Embryonic facial prominence (tissue), 1 donor: ENCODE measurements around the gene MRPL14.

Experiments
- DNase-seq: peaks from one replicate; pipeline ENCODE4 v3.0.0-alpha.2; 2016; ENCODE audit errors: extremely low spot score

Gene MRPL14

DNA sequence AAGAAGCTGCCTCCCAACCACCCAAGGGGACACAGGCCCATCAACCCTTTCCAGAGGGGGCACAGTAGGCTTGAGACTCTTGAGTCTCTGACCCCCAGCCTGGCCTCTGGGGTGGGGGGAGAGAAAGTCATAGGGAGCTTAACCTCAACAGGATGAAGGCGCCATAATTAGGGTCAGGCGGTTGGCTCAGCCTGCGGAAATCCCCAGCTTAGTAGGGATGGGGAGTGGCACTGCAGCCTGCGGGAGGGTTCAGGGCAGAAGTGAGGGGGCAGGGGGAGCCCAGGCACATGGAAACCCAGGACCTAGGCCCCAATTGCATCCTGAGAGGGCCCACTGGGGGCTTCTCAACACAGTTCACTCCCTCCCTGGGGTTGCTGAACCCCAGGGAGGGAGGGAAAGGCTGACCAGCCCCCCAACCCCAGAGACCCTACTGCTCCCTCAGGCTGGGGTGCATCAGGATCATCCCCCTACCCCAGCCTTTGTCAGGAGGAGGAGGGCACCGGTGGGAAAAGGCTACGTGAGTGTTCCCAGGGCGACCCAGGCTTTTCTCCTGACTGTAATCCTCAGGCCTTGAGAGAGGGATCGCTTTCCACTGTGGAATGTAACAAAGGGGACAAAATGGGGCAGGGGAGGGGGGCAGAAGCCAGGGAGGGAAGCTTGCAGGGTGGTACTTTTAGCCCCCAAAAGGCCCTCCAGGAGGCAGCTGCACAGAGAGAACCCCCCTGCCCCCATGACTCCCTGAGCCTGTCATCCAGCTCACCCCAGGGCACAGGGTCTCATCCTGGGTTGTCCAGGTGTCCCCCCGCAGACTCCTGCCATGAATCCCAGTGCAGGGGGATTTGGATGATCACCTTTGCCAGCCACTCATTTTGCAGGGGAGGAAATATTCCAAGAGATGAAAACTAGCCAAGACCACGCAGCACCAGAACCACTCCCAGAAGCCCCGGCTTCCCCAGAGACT is 46.4 kb downstream of the MRPL14 start:
- DNase-seq = no peak

DNA sequence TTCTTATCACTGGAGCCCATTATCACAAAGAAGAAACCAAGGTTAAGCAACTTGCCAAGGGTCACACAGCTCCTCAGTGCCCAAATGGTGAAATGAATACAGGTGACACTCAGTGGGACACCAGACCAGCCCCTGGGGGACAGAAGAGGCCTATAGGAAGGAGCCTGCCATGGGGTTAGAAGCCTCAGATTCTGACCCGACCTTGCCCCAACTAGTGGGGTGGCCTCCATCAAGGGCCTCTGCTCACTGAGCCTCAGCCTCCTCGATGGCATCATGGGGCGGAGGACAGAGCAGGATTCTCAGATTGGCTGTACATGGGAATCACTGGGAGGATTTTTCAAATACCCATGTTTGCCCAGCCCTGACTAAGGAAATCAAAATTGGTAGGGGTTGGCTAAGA is 47.6 kb downstream of the MRPL14 start:
- DNase-seq = no peak

DNA sequence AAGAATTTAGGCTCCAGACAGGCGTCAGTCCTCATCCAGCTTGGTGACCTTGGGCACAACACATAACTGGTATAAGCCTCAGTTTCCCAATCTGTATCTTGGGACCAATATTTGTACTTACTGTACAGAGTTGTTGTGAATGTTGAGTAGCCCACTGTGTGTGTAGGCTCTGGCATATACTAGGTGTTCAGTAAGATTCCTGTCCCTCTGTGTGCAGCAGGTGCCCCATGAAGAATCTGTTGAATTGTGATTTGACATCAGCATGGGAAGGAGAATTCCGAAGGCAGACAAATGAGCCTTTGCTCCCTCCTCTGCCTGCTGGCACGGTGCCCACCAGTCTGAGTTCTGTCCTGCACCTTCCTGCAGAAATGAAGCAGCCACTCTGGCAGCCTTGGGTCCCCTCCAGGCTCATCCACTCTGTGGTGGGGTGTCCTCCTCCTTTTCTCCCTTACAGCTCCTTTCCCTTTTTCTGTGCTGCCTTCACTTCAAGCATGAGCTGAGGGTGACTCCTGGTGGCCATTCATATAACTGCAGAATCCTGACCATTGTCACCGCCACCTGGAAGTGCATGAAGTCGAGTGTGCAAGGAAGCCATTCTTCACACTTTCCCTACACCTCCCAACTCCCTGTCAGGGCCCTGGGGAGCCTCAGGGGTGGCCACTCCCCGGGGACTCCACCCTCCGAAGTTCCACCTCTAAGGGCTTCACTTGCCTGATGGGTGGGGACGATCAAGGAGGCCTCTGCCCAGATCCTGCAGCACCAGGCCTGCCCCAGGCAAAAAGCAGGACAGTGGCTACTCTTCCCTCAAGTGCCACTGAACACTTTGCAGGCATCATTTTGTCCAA is 48.2 kb downstream of the MRPL14 start:
- DNase-seq = peak; percentile 59

DNA sequence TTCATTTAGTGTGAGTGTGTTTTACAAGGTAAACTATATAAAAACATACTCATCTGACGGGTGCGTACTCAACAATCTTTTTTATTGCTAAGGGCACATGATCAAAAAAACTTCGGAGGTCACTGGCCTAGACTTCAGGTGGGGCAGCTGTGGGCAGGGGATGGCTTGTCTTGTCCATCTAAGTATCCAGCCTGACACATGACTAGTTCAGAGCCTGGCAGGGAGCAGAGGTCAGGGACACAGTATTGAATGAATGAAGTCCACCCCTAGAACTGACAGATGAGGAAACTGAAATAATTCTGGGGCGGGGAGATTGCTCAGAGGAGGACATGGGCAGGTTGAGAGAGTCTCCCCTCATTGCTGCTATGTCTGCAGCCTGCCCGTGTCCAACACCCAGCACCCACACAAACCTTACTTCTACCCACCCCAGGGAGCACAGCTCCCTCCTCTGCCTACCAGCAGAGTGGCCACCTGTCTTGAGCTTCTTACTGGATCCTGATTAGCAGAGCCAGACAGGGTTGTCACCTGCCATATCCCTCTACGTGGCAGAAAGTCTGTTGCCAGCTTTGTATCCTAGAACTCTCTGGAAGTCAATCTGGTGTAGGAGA is 48.9 kb downstream of the MRPL14 start:
- no peak for DNase-seq

DNA sequence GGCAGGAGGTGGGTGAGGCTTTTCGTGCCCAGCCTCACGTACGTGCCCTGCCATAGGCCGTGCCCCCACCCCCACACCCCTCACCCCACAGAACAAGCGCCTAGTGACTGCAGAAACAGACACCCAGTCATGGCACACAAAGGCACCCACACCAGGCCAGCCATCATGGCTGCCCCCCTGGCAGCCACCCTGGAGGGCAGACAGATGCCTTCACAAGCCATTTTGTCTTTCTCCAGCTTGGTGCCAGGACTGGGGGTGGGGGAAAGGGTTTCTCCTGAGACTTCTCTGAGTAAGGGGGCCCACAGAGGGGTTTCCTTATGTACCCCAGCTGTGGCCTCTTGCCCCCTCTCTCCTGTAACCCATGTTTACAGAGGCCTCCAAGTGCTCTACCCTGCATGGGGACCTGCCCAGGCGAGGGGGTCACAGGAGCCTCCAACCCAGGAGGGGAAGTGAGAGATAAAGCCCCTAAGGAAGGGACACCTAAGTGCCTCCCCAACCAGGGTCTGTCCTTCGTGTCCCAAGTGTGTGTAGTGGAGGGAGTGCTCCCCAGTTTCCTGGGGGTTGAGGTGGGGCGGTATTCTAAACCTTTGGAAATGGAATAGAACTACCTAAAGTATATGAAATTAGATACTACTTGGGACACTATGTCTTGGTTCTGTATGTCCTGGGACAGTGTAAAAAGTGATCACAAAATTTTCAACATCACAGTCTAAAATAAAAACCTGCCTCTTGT is 49.9 kb downstream of the MRPL14 start:
- no peak for DNase-seq

DNA sequence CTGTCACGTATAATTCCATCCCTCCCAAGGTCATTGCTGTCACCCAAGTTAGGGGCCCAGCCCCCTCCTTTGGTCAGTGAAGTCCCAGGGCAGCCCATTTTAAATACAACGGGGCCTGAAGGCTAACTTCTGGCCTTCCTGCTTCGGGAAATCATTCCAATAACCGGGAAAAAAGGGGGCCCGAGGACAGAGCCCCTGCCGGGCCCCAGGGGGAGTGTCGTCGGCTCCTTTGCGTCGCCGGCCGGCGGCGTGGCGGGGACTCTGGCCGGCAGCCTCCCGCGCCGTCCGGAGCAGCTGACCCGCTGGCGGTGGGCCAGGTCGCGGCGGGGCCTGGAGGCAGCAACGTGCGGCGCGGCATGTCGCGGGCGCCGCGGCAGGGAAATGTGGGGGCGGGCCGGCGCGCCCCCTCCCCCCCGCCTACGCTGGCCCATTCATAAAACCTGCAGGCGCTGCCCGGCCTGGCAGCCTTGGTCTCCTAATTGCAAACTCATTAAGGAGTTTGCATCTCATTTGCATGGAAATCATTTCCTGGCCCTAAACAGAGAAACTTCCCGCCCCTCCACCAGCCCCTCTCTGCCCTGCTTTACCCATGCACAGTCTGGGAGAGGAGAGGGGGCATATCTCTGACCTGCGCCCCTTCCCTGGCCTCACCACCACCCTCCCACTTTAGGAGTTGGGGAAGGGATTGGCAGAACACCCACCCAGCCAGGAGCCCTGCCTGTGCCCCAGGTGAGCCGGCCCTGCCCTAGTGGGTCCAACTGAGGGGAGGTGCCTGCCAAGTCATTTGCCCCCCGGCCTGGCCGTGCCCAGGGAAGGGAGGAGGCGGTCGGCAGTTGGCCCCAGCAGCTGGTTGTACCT is 50.7 kb downstream of the MRPL14 start:
- DNase-seq = no peak

DNA sequence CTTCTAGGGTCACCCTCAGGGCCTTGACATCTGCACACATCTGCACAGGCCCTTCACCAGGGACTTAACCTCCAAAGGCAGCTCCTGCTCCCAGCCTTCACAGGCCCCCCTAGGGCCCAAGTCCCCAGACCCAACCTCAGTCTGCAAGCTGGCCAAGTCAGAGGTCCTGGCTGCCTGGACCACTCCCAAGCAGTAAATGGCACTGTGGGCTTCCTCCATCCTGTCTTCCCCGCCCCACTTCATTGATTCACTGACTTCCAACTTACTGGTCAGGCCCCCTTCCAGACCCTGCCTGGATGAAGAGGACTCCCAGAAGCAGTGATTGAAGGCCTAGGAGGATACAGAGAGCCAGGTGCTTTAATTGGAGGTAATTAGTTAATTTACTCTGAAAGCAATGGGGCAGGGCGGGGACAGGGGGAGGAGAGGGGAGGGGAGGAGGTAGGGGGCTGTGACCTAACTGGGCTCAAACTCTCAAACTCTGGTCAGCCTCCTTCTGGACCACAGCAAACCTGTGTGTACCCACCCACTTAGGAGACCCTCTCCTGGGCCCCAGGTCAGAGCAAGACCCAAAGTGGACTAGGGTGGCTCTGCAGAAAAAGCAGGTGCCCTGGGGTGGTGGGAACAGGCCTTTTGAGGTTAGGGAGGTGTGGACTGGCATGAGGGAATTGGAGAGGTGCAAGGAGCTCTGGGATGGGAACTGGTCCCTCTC is 51.5 kb downstream of the MRPL14 start:
- no peak for DNase-seq

DNA sequence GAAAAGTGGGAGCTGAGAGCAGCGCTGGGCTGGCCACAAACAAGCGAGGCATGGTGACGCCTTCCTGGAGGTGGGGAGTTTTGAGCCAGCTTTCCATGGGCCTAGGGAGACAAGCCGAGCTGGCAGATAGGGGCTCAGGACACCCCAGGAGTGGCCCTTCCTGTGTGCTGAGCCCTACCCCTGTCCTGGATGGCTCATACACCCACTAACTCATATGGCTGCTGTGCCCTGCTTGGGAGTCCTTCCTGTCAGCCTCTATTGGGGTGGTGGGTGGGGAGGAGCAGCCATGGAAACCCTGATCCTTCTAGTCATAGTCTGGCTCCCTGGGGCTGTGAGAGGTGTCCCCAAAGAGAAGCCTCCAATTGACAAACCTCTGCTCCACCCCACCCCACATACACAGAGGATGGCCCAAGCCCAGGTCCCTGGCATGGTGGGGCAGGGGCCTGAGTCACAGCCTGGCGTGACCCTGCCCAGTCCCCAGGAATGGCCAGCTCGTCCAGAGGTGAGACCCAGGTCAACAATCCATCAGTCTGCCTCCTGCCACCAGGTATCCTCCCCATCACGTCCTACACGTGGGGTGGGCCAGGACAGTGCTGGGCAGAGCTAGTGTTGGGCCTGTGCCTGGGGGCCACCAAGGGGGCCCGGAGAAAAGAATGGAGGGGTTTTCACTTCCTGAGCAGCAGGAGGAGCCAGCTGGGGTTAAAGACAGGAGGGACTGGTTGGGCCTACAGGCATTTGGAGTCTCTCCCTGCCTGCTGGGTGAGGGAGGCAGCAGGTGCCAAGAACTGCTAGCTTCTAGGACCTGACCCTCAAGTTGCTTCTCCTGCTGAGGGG is 52.2 kb downstream of the MRPL14 start:
- no peak for DNase-seq

DNA sequence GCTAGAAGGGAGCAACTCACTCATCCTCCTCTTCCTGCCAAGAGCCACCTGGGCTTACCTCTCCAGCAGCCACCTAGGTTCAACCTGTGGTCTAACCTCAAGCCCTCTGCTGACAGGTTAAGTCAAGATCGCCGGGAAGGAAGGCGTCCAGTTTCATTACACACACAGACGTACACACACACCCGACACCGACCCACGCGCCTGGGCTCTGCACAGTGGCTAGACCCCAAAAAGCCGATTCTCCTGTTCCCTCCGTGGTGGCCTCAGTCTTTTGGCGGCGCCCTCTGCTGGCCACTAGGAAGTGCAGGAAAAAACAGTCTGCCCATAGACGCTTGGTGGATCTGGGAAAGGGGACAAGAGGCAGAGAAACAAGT is 52.8 kb downstream of the MRPL14 start:
- peak; percentile 87 for DNase-seq

DNA sequence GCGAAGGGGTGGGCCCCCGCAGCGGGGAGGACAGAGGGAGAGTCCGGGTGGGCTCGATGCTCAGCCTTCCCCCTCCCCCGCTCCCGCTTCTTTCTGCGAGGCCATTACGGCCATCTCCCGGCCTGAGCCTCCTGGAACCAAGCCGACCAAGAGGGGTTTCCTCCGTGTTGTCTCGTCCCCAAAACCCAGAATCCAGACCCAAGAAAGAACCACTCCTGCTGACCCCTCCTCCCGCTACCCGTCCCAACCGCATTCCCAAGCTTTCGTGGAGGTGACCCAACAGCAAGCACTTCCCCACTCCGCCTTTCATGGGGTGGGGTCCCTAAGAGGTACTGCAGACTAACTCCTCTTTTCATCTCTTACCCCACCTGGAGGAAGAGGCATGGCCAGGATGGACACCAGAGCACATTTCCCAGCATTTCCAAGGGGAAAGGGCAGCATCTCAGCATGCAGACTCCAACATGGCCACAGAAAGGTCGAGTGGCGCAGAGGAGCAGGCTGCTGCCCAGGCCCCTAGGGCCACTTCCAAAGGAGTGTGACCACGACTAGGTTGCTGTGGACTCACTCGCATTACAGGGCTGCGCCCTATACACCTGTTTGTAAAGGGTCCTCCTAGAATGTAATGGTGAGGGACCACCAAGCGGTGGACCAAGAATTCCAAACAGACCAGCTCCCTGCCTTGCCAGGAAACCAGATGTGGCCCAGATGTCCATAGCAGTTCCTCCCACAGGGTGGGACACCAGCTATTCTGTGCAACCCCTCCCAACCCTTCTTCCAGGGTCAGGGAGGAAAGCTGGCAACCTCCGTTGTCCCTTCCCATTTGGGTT is 53.4 kb downstream of the MRPL14 start:
- no peak for DNase-seq

DNA sequence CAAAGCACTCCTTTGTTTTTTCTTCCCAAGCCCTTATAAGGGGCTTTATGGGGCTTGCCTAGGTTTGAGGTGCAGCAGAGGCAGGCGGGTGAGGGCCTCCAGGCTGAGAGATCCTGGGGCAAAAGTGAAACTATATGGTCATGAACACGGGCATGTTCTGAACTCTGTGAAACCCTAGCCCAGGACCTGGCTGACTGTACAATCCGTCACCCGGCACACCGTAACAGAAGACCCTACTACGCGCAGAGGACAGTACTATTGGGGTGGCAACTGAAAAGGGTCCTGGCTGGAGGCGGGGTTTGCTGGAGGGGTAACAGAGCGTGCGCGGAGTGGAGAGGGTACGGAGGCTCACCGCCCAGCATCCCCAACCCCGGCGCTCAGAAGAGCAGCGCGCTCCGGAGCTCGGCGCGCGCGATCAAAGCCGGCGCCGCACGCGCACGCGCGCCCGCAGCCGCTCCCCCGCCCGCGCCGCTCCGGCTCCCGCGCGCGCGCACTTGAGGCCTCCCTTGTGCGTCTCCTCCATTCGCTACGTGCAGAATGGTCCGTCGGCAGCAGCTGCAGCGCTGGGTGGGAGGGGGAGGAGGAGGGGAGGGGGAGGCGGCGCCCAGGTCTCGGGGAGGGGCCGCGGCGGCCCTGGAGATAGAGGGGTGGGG is 54.2 kb downstream of the MRPL14 start:
- DNase-seq = peak; percentile 78

DNA sequence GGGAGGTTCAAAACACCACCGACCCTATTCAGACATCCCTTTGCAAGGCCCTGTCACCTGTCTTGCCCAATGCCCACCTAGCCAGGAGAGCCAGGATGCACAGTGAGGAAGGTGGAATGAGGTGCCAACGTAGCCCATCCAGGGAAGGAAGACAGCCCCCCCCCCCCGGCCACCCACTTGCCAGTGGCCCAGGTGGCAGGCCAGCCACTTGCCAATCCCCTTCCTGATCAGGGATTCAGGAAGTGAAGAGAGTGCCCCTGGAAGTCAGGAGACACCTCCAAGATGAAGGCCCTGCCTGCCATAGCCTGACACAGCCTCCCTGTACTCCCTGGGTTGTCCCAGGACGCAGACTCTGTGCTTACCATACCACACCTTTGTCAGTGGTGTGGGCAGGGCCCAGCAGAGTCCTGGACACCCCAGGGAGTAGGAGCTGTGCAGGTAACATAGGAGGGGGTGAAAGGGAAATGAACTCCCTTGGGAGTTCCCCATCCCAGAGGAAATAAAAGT is 54.7 kb downstream of the MRPL14 start:
- DNase-seq = no peak

DNA sequence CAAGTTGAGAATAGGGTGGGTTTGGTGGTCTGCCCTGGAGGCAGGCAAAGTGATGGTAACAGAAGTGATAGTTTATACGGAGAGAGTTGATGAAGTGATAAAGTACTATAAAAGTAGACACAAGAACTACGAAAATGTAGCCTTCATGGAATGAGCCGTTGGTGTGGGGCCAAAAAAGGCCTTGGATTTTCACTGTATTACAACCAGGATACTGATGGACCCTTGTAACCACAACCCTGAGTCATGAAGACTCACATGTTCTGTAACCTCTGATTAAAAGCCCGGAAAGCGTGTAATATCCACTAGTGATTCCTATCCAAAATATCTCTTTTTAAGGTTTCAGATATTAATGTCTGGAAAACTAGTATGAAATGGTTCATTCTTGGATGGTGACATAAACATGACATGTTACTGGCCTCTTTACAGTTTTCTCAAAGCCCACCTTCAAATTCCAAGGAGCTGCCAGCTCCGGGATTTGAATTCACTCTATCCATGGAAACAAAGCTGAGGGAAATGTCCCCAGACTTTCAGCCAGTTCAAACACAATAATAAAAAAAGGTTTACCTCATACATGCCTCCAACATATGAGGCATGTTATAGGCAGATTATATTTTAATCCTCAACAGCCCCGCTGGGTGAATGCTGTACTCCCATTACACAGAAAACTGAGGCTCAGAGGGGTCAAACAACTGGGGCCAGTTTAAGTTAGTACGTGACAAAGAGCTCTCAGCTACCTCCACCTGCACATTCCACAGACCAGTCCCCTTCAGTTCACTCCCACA is 55.4 kb downstream of the MRPL14 start:
- no peak for DNase-seq

DNA sequence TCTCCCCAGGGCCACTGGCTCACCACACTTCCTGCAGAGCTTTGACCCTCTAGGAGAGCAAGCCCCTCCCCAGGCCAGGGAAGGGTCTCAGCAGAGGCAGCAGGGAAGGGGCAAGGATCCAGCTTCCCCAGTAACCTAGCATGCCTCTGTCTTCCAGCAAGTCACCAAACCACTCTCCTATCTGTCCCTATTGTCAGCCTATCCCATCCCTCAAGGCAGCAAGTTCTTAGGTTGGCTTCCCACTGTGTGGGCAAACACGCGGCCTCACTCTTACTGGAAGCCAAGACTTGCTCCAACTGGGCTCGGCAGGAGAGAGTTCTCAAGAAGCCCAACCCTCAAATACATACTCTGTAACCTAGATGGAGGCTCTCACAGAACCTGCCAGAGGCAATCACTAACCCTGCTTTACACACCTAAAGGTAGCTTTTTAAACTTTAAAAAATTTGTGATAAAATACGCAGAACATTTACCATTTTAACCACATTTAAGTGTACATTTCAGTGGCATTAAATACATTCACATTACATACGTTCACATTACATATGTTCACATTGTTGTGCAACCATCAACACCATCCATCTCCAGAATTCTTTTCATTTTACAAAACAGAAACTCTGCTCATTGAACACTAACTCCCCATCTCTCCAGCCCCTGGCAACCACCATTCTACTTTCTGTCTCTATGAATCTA is 58.5 kb downstream of the MRPL14 start:
- DNase-seq = no peak

DNA sequence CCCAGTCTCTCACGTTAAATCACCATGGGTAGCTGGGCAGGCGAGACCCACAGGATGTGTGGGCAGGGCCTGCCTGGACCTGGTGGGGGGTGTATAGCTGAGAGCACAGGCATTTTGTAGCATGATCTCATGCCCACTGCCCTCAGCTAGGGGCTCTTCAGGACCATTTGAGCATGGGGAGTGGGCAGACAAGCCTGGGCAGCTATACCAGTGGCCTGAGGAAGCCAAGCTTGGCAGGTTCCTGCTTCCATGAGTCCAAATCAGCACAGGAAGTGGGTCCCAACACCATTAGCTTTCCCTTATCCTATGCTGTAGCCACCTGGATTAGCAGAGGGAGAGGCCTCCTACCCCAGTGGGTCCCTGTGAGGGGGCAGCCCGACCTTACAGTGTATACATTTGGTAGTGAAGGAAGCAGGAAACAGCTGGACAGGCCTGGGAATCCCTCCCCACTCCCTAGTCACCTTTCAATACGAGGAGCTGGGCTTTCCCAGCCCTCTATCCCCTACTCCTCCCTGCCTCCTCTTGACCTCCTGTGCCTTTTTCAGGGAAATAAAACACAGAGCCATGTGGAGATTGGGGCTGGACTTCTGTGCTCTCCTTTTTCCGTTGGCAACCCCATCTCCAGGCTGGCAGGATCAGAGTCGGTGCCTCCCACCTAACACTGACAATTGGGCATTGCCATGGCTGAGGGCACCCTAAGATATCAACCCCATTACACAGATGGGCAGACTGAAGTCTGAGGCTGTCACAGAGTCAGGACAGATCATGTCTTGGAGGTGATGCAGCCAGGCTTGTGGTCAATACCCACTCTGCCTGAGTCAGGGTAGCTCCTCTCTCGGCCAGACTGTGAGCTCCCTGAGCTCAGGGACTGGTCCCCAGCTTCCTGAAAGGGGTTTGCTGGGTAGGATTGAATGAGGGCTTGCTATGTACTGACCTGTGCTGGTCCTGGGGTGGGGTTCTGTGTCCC is 59.8 kb downstream of the MRPL14 start:
- DNase-seq = no peak
